Measurements from ENCODE around the gene SLC16A2. TPM values are rescaled to one million over a fixed set of nuclear protein-coding genes. Genes with fewer than 3 reads are reported as not detected.
"Not testable (repeated sequence)": the region's sequence is repeated elsewhere in the genome, so short reads cannot be mapped to it uniquely, and the experiment has no call there.

The SLC16A2 gene
- total RNA-seq, 2 experiments from 2014 or later = not detected

DNA sequence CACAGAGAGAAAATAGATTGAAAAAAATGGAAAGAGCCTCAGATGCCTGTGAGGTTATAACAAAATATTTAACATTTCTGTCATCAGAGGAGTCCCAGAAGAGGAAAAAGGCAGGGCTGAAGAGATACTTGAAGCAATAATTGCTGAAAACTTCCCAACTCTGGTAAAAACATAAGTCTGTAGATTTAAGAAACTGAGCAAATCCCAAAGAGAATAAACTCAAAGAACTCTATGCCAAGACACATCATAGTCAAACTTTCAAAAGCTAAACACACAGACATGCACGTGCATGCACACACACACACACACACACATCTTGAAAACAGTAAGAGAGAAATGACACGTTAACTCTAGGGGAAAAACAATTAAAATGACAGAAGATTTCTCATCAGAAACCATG, 94.1 kb downstream of the SLC16A2 start:
- ATAC-seq (no peak), DNase-seq (no peak)
- Mint-ChIP-seq H3K4me1 (ENCODE audit: low read depth) (no peaks in the 10 kb centered on the region), H3K27me3 (ENCODE audit: low read depth) (no peaks in the 10 kb centered on the region), H3K4me3 (no peak overlapping the region), H3K9me3 (ENCODE audit: insufficient read depth) (no peaks in the 10 kb centered on the region), H3K36me3 (ENCODE audit: low read depth) (no peaks in the 10 kb centered on the region), H3K27ac (no peak overlapping the region)
- POLR2A ChIA-PET = no interaction called here
- CTCF ChIA-PET = no interaction called here

DNA sequence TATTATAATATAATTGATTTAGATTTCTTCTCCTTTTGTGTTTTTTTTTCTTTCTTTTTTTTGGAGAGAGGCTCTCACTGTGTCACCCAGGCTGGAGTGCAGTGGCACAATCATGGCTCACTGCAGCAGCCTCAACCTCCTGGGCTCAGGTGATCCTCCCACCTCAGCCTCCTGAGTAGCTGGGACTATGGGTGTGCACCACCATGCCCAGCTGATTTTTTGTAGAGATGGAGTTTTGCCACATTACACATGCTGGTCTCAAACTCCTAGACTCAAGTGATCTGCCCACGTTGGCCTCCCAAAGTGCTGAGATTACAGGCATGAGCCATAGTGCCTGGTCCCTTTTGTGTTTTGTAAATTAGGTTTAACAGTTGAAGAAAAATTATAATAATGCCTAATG, 94.7 kb downstream of the SLC16A2 start:
- H3K9me3 Mint-ChIP-seq (ENCODE audit: insufficient read depth); H3K4me3 Mint-ChIP-seq; H3K27ac Mint-ChIP-seq; H3K36me3 Mint-ChIP-seq (ENCODE audit: low read depth); DNase-seq; POLR2A ChIA-PET; ATAC-seq; CTCF ChIA-PET; H3K27me3 Mint-ChIP-seq (ENCODE audit: low read depth); H3K4me1 Mint-ChIP-seq (ENCODE audit: low read depth): not testable (repeated sequence)

DNA sequence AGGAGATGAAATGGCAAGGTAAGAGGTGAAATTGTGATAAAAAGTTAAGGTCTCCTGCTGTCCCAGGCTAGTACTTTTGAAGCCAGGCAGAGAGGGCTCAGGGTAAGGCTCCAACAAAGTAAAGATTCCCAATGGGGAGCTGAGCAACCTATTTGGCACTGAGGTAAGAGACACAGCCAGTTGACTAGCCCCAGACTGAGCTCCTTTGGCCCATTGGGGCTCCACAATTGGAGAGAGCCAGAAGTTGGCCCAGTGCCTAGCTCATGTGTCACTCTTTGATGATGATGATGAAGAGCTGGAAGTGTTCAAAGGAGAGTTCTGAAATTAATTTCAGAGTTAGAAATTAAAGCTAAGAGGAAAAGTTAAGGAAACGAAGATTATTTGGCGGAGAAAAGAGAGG, 98.6 kb downstream of the SLC16A2 start:
- Mint-ChIP-seq H3K27ac (no peak overlapping the region), H3K9me3 (ENCODE audit: insufficient read depth) (no peaks in the 10 kb centered on the region), H3K4me3 (no peak overlapping the region), H3K4me1 (ENCODE audit: low read depth) (no peaks in the 10 kb centered on the region), H3K36me3 (ENCODE audit: low read depth) (no peaks in the 10 kb centered on the region), H3K27me3 (ENCODE audit: low read depth) (no peaks in the 10 kb centered on the region)
- POLR2A ChIA-PET = no interaction called here
- no peak for DNase-seq
- no peak for ATAC-seq
- CTCF ChIA-PET = no interaction called here

DNA sequence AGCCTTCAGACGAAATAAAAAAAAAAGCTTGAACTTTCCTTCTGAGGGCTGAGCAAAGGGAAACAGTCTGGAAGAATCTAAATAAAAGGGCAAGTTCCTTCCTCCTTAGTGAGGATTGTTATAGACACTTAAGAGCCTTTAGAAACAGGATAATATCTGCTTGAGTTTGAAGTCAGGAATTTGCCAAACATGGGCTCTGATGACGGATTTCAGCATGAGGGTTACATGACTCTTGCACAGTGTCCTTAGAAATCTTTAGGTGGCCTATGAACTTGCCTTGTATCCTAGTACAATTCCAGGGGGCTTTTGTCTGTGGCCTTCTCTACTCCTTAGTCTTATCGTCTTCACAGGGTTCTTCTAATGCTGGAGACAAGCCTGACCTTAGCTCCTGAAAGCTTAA, 99.0 kb downstream of the SLC16A2 start:
- Mint-ChIP-seq H3K27me3 (ENCODE audit: low read depth) (no peaks in the 10 kb centered on the region), H3K36me3 (ENCODE audit: low read depth) (no peaks in the 10 kb centered on the region), H3K4me1 (ENCODE audit: low read depth) (no peaks in the 10 kb centered on the region), H3K4me3 (no peak overlapping the region), H3K9me3 (ENCODE audit: insufficient read depth) (no peaks in the 10 kb centered on the region), H3K27ac (no peak overlapping the region)
- ChIA-PET CTCF (no interaction called here), POLR2A (no interaction called here)
- DNase-seq (no peak), ATAC-seq (no peak)

DNA sequence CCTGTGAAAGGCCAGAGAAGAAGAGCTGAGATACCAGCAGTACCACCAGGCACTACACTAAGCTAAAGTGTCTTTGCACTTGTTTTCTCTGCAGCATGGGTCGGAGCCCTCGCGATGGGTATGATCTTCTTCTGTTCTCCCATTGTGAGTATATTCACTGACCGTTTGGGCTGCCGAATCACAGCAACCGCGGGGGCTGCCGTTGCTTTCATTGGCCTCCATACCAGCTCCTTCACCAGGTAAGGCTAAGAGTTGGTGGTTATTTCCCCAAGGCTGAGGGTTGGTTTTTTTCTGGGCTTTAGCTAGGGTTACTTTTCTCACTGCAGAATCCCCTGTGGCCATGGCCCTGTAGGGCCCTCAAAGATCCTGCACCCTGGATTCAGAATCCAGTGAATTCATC, 99.6 kb downstream of the SLC16A2 start:
- ATAC-seq (no peak), DNase-seq (no peak)
- Mint-ChIP-seq H3K4me1 (ENCODE audit: low read depth) (no peaks in the 10 kb centered on the region), H3K36me3 (ENCODE audit: low read depth) (no peaks in the 10 kb centered on the region), H3K4me3 (no peak overlapping the region), H3K27ac (no peak overlapping the region), H3K27me3 (ENCODE audit: low read depth) (no peaks in the 10 kb centered on the region), H3K9me3 (ENCODE audit: insufficient read depth) (no peaks in the 10 kb centered on the region)
- POLR2A ChIA-PET = no interaction called here
- CTCF ChIA-PET = no interaction called here

DNA sequence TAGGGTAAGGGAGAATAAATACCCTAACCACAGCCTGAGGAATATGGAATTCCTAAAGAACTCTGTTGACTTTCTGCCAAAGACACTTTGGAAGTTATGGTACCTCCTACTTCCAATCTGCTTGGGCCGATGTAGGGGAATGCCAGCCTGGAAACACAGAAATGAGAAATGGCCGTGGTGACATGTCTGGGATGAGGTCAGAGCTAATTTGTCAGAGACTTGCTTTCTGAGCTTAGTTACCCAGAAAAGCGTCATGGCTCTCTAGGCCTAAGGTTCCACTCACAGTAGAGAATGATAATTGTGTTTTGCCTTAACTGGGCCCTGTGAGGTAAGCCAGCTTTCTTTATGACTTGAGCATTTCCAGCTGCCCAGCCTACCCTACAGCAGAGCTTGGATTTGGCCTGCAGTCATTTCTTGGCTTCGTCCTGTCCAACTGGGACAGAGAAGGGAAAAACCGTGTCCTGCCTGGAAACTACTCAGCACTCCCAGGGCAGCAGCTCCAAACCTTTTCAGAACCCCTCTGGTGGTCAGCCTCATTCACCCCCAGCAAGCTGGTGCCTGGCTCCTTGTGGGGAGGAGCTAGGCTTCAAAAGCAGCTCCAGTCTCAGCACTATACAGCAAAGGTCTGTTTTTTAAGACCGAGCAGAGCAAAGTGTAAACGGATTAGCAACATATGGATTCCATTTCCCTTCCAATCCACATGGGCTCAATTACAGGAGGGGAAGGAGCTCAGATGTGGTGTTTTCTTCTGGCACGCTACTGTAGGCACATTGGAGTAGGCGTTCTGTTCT, 100.9 kb downstream of the SLC16A2 start:
- ATAC-seq = no peak
- H3K4me1 Mint-ChIP-seq (ENCODE audit: low read depth) = no peaks in the 10 kb centered on the region
- no peak overlapping the region for H3K27ac Mint-ChIP-seq
- ChIA-PET POLR2A (no interaction called here), CTCF (no interaction called here)
- DNase-seq = no peak
- no peaks in the 10 kb centered on the region for H3K27me3 Mint-ChIP-seq (ENCODE audit: low read depth)
- no peaks in the 10 kb centered on the region for H3K36me3 Mint-ChIP-seq (ENCODE audit: low read depth)
- H3K4me3 Mint-ChIP-seq = no peak overlapping the region
- H3K9me3 Mint-ChIP-seq (ENCODE audit: insufficient read depth) = no peaks in the 10 kb centered on the region

DNA sequence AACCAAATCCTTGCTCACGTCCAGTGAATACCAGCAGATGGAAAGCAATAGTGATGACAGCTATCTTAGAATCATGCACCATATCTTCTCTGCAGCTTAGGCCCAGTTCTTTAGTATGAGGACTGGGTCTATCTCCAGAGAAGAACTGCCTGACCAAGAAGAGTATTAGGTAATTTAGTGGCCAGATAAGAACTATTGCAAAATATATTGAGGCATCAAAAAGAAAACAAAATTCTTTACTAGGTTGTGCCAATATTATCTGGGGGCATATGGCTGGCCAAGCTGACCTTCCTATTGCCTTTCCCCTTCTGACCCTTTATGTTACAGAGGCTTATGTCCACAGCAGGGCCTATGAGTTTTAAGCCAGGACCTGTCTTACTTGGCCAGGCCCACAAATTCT, 101.9 kb downstream of the SLC16A2 start:
- DNase-seq (no peak), ATAC-seq (no peak)
- no peaks in the 10 kb centered on the region for H3K4me1 Mint-ChIP-seq (ENCODE audit: low read depth)
- POLR2A ChIA-PET = no interaction called here
- CTCF ChIA-PET = no interaction called here
- no peaks in the 10 kb centered on the region for H3K9me3 Mint-ChIP-seq (ENCODE audit: insufficient read depth)
- no peak overlapping the region for H3K27ac Mint-ChIP-seq
- H3K27me3 Mint-ChIP-seq (ENCODE audit: low read depth) = no peaks in the 10 kb centered on the region
- no peaks in the 10 kb centered on the region for H3K36me3 Mint-ChIP-seq (ENCODE audit: low read depth)
- no peak overlapping the region for H3K4me3 Mint-ChIP-seq

DNA sequence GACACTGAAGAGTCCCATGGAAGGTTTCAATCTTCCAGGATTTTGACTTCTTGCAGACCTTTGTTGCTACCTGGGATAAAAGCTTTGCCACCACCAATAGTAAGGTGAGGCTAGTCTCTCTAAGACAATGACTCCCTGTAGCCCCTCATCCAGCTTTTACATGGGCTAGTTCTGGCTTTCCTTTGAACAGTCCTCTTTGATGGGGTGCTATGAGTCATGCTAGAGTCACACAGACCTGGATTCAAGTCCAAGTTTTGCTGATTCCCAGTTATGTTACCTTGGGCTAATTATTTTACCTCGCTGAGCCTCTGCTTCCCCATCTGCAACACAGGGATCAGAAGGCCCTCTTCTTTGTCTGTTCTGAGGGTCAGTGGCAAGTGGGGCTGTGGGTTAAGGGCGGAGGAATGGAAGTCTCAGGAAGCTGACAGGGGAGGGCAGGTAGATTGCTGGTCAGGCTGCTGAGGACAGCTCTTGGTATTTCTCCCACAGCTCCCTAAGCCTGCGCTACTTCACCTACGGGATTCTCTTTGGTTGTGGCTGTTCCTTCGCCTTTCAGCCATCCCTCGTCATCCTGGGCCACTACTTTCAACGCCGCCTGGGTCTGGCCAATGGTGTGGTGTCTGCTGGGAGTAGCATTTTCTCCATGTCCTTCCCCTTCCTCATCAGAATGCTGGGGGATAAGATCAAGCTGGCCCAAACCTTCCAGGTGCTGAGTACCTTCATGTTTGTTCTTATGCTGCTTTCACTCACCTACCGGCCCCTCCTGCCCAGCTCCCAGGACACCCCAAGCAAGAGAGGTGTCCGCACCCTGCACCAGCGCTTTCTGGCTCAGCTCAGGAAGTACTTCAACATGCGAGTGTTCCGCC, 102.8 kb downstream of the SLC16A2 start:
- no peaks in the 10 kb centered on the region for H3K4me1 Mint-ChIP-seq (ENCODE audit: low read depth)
- ATAC-seq = no peak
- no peaks in the 10 kb centered on the region for H3K36me3 Mint-ChIP-seq (ENCODE audit: low read depth)
- DNase-seq = no peak
- ChIA-PET POLR2A (interaction anchor here (0.6 kb wide), 2 partner anchors 79 to 1264 kb away, joined by 3 to 5 read pairs; no protein-coding TSS in a partner anchor), CTCF (no interaction called here)
- no peaks in the 10 kb centered on the region for H3K27me3 Mint-ChIP-seq (ENCODE audit: low read depth)
- no peak overlapping the region for H3K27ac Mint-ChIP-seq
- no peak overlapping the region for H3K4me3 Mint-ChIP-seq
- H3K9me3 Mint-ChIP-seq (ENCODE audit: insufficient read depth) = no peaks in the 10 kb centered on the region

DNA sequence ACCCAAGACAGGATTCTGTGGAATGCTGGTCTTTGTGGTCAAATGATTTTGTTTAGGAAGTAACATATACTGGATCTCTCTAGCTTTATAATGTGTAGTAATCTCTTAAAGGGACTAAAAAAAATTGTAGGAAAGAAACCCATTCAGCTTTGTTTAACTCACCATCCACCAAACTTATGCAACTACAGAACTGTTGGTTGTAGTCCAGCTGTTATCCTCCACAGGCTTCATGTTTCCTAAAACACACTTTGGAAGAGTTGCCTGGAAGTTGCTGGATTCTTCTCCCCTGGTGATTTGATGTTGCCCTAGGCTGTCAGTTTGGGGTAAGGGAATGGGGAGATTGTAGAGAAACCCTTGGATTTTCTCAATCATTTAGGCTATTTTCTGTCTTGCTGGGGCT, 103.8 kb downstream of the SLC16A2 start:
- ATAC-seq = no peak
- no peak overlapping the region for H3K27ac Mint-ChIP-seq
- no peak overlapping the region for H3K4me3 Mint-ChIP-seq
- POLR2A ChIA-PET = no interaction called here
- CTCF ChIA-PET = no interaction called here
- no peaks in the 10 kb centered on the region for H3K27me3 Mint-ChIP-seq (ENCODE audit: low read depth)
- no peak for DNase-seq
- no peaks in the 10 kb centered on the region for H3K9me3 Mint-ChIP-seq (ENCODE audit: insufficient read depth)
- H3K4me1 Mint-ChIP-seq (ENCODE audit: low read depth) = no peaks in the 10 kb centered on the region
- no peaks in the 10 kb centered on the region for H3K36me3 Mint-ChIP-seq (ENCODE audit: low read depth)

DNA sequence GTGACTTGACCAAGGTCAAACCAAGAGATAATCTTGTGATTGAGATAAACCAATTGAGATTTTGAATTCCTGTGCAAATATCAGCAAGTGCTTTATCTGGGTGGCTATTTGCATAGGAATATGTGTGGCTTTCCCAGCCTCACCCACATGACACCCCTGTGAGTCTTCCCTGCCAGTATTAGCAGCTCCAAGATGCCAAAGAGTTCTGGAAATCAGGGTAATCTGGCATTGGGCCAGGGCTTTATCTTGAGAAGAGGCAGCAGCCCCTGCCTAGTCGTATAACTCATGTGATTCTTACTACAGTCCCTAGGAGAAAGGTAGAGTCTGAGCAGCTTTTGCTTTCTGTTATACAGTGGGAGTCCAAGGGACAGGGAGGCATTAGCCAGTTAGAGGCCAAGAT, 105.5 kb downstream of the SLC16A2 start:
- no peaks in the 10 kb centered on the region for H3K4me1 Mint-ChIP-seq (ENCODE audit: low read depth)
- no peak overlapping the region for H3K27ac Mint-ChIP-seq
- DNase-seq = no peak
- no peak for ATAC-seq
- no peaks in the 10 kb centered on the region for H3K9me3 Mint-ChIP-seq (ENCODE audit: insufficient read depth)
- CTCF ChIA-PET = no interaction called here
- H3K4me3 Mint-ChIP-seq = no peak overlapping the region
- H3K36me3 Mint-ChIP-seq (ENCODE audit: low read depth) = no peaks in the 10 kb centered on the region
- POLR2A ChIA-PET = no interaction called here
- no peaks in the 10 kb centered on the region for H3K27me3 Mint-ChIP-seq (ENCODE audit: low read depth)

DNA sequence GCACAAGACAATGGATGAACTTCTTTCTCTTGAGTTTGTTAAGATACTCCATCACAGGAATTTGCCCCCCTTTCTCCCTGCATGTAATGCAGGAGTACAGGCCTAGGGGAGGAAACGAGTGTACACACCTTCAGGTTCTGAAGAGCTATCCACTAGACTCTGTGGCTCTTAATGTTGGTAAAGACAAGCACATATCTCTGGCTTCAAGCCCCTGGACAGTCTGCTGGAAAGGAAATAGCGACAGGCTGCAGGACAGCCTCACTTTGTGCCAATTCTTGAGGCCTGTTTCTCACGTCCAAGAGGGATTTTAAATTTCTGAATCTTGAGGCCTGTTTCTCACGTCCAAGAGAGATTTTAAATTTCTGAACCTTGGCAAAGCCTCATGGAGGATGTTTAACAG, 106.1 kb downstream of the SLC16A2 start:
- no peaks in the 10 kb centered on the region for H3K36me3 Mint-ChIP-seq (ENCODE audit: low read depth)
- H3K9me3 Mint-ChIP-seq (ENCODE audit: insufficient read depth) = no peaks in the 10 kb centered on the region
- H3K27me3 Mint-ChIP-seq (ENCODE audit: low read depth) = no peaks in the 10 kb centered on the region
- CTCF ChIA-PET = no interaction called here
- no peak for ATAC-seq
- H3K4me3 Mint-ChIP-seq = no peak overlapping the region
- POLR2A ChIA-PET = no interaction called here
- DNase-seq = no peak
- no peak overlapping the region for H3K27ac Mint-ChIP-seq
- H3K4me1 Mint-ChIP-seq (ENCODE audit: low read depth) = no peaks in the 10 kb centered on the region

DNA sequence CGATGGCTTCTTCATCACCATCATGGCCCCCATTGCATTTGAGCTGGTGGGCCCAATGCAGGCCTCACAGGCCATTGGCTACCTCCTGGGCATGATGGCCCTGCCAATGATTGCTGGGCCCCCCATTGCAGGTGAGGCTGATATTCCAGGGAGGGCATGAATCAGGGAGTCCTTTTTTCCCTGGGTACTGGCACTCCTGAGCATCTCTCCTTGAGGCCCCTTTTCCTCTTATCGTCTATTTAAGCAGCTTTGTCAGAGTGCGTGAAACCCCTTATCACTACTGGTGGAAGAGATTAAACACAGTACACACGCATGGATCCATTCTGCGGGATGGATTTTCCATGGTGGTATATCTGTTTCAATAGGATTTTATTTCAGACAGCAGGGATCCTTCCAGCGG, 108.0 kb downstream of the SLC16A2 start:
- CTCF ChIA-PET = no interaction called here
- DNase-seq (no peak), ATAC-seq (no peak)
- H3K9me3 Mint-ChIP-seq (ENCODE audit: insufficient read depth) = no peaks in the 10 kb centered on the region
- H3K4me1 Mint-ChIP-seq (ENCODE audit: low read depth) = peaks cover 3% of the 10 kb centered on the region
- no peaks in the 10 kb centered on the region for H3K36me3 Mint-ChIP-seq (ENCODE audit: low read depth)
- POLR2A ChIA-PET = no interaction called here
- H3K27ac Mint-ChIP-seq = no peak overlapping the region
- no peaks in the 10 kb centered on the region for H3K27me3 Mint-ChIP-seq (ENCODE audit: low read depth)
- H3K4me3 Mint-ChIP-seq = no peak overlapping the region

Measured in activated CD8-positive, alpha-beta T cell treated with anti-CD3 and anti-CD28 coated beads, Interleukin-2, amount 10 ng/mL, durations not matched to agents 7 days and 5 days (primary cell).